ENCODE measurements around the gene UBL7. TPM values are rescaled to one million over a fixed set of nuclear protein-coding genes. Genes with fewer than 3 reads are reported as not detected.

Gene UBL7
- total and polyA plus RNA-seq, 8 donors, result 16.0 to 30.2 (median 19.1) TPM

DNA sequence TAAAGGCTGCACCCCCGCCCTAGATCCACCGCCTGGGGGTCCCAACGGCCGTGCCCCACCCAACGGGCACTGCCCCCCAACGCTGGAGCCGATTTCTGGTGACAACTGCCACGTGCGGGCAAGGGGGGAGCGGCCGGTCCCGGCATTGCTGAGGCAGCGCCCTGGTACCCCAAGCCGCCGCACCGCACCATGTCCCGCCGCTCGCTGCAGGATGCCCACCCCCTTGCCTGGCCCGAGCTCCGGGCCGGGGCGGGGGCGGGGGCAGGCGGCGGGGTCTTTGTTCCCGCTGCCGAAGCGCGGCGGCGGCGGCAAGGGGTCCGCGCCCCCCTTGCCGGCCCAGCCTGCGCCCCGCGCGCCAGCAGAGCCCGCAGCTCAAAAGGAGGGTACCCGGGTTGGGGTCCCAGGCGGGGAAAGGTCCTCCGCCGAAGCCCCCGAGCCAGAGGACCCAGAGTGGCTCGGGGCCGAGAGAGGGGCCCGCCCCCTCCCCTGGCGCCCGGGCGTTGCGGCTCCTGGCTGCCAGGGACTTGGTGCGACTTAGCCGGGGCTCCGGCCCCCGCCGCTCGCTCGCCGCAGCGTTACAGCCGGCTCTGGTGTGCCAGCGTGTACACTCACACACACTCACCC lies 27.9 kb downstream of the UBL7 start:
- TF ChIP-seq, protein P1, sequence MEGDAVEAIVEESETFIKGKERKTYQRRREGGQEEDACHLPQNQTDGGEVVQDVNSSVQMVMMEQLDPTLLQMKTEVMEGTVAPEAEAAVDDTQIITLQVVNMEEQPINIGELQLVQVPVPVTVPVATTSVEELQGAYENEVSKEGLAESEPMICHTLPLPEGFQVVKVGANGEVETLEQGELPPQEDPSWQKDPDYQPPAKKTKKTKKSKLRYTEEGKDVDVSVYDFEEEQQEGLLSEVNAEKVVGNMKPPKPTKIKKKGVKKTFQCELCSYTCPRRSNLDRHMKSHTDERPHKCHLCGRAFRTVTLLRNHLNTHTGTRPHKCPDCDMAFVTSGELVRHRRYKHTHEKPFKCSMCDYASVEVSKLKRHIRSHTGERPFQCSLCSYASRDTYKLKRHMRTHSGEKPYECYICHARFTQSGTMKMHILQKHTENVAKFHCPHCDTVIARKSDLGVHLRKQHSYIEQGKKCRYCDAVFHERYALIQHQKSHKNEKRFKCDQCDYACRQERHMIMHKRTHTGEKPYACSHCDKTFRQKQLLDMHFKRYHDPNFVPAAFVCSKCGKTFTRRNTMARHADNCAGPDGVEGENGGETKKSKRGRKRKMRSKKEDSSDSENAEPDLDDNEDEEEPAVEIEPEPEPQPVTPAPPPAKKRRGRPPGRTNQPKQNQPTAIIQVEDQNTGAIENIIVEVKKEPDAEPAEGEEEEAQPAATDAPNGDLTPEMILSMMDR (IDR thresholded peaks at IDR 0.05), result no peak
- H3K36me3 ChIP-seq, result no peaks in the 10 kb centered on the region
- no peak for ATAC-seq
- H3K4me3 ChIP-seq, result peak overlapping the region; percentile 51 to 80 (median 64)
- no peak for FAIRE-seq
- H3K27ac ChIP-seq, result no peak overlapping the region
- H3K27me3 ChIP-seq, result no peaks in the 10 kb centered on the region
- H3K9me3 ChIP-seq, result no peaks in the 10 kb centered on the region
- 1 to 2% methylated on average over 20 to 64 of the region's 64 CpGs for WGBS, 2 donors
- intact Hi-C loops (cut with DNase I), result no loop called here
- DNase-seq, result no peak
- H3K4me1 ChIP-seq, result peaks cover 5 to 13% (median 10%) of the 10 kb centered on the region in 3 donors

DNA sequence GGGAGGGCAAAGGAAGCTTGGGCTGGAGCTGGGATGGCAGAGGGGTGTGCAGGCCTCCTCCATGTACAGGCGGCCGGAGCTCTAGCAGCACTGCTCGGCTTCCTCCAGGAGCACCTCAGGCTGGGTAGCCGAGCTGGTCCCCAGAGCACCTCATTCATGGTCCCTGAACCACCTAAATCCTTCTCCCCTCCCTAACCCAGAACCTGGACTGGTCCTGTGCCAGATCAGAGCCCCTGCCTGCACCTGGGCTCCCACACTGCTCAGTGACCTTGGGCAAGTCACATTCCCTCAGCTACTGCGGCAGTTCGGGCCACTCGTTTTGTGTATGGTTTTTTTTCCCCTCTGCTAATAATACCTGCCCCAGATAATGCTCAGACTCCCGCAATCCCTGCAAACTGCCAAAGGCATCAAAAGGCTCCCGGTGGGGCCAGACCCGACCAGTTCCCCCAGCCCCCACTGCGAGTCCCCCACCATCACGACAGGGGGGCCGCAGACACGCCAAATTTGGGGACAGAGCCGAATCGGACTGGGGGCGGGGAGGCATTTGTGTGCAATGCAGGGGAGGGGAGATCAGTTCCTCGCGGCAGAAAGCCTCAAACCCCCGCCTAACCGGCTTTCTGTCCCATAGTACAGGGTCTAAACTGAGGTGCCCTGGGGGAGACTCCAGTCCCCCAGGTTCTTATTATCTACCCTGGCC lies 28.5 kb downstream of the UBL7 start:
- DNase-seq (no peak), FAIRE-seq (no peak), ATAC-seq (no peak)
- Histone ChIP-seq H3K36me3 (no peaks in the 10 kb centered on the region), H3K4me3 (peak overlapping the region in 3 of 4 donors; percentile 61 to 80 (median 67)), H3K27me3 (no peaks in the 10 kb centered on the region), H3K9me3 (no peaks in the 10 kb centered on the region), H3K27ac (no peak overlapping the region), H3K4me1 (peaks cover 5 to 13% (median 10%) of the 10 kb centered on the region in 3 donors)
- intact Hi-C loops (cut with DNase I), result no loop called here
- 4 to 22% methylated on average over 17 to 21 of the region's 21 CpGs for WGBS, 2 donors
- TF ChIP-seq, protein P1 (IDR thresholded peaks at IDR 0.05), result no peak

DNA sequence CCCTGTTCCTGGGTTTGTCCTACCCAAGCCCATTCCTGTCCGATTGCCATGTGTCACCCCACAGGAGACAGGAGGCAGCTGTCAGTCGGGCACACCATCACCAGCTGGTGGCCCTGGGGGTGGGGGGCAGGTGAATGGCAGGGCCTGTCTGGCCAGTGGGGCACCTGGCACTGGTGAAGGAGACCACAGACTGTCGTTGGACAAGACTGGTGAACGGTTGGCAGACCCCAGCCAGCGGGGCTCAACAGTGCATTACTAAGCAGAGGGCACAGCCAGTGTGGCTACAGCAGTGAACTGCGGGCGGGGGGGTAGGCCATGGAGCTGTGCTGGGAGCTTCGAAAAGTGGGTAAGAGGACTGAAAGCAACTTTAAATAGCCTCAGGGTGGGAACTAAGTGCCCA lies 29.3 kb downstream of the UBL7 start:
- ATAC-seq (no peak), FAIRE-seq (no peak), DNase-seq (peak in 1 of 6 donors; percentile 67)
- intact Hi-C loops (cut with DNase I), result no loop called here
- Histone ChIP-seq H3K27me3 (no peaks in the 10 kb centered on the region), H3K4me1 (peaks cover 5 to 13% (median 10%) of the 10 kb centered on the region in 3 donors), H3K36me3 (no peaks in the 10 kb centered on the region), H3K27ac (no peak overlapping the region), H3K9me3 (no peaks in the 10 kb centered on the region), H3K4me3 (no peak overlapping the region)
- TF ChIP-seq, protein P1 (IDR thresholded peaks at IDR 0.05), result no peak
- 80 to 84% methylated on average over 8 of the region's 8 CpGs for WGBS, 2 donors

DNA sequence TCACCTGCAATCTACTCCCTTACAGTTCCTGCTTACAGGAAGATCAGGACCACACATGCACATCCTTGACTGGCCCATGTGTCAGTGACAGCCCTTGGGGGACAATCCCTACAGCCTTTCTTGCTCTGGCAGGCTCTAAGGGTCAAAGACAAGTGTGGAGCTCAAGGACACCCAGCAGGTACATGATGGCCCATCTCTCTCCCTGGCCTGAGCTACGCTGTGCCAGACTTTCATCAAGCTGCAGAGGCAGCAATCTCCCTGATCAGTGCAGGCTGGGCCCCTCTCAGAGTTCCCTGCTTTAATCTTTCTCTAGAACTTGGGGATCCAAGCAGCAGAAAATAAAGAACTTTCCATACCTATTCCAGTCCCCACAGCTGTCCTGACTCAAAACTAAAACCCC lies 29.8 kb downstream of the UBL7 start:
- intact Hi-C loops (cut with DNase I), result no loop called here
- no peaks in the 10 kb centered on the region for H3K9me3 ChIP-seq
- H3K4me3 ChIP-seq, result no peak overlapping the region
- DNase-seq (peak in 1 of 6 donors; percentile 6), ATAC-seq (no peak), FAIRE-seq (no peak)
- no peak overlapping the region for H3K27ac ChIP-seq
- no peaks in the 10 kb centered on the region for H3K27me3 ChIP-seq
- TF ChIP-seq, protein P1 (IDR thresholded peaks at IDR 0.05), result no peak
- no peaks in the 10 kb centered on the region for H3K36me3 ChIP-seq
- WGBS, 2 donors, result 80 to 92% methylated on average over 1 of the region's 1 CpG
- H3K4me1 ChIP-seq, result peaks cover 5 to 13% (median 10%) of the 10 kb centered on the region in 3 donors

DNA sequence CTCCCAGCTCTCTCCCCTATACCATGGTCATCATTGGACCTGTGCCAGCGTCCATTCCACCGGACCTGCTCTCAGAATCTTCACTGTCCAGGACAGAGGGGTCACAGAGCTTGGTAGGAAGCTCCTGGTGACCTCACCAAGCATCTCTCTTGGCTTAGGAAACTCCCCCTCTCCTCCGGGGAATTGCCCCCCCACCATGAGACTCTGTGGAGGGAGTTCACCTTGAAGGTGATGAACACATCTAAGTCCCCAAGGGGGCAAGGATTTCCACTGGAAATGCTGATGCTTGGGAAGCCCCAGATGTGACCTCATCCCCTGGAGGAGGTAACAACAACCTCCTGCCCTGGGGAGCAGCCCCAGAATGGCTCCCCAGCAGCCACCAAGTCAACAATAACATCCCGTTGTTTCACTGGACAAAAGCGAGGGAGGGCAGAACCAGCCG lies 30.4 kb downstream of the UBL7 start:
- no peaks in the 10 kb centered on the region for H3K36me3 ChIP-seq
- peaks cover 5 to 13% (median 10%) of the 10 kb centered on the region in 3 donors for H3K4me1 ChIP-seq
- ATAC-seq, result no peak
- no peaks in the 10 kb centered on the region for H3K27me3 ChIP-seq
- TF ChIP-seq, protein P1 (IDR thresholded peaks at IDR 0.05), result no peak
- intact Hi-C loops (cut with DNase I), result no loop called here
- peak in 1 of 6 donors; percentile 46 for DNase-seq
- no peak for FAIRE-seq
- no peak overlapping the region for H3K27ac ChIP-seq
- no peak overlapping the region for H3K4me3 ChIP-seq
- no peaks in the 10 kb centered on the region for H3K9me3 ChIP-seq
- WGBS, 2 donors, result 44 to 61% methylated on average over 6 of the region's 6 CpGs
